Measurements from ENCODE around the gene PLD5. TPM values are rescaled to one million over a fixed set of nuclear protein-coding genes. Genes with fewer than 3 reads are reported as not detected.

The PLD5 gene
- total RNA-seq, 1 experiment from 2014 or later = not detected

GRCh38 chr1:242043165-242043564, 481.3 kb downstream of the PLD5 start:
- CTCF ChIA-PET = no interaction called here
- no TSS peak for BruUV-seq (replicated peaks)
- H3K4me3 ChIP-seq (ENCODE audit: low read depth in 2 of 2, low read length in 2 of 2) = no peak overlapping the region
- ATAC-seq = no peak
- POLR2A ChIA-PET = no interaction called here
- intact Hi-C loops (cut with micrococcal nuclease; ENCODE audit: unreplicated experiment) (no loop called here), in situ Hi-C loops (cut with HindIII; ENCODE audit: low pct_unique_long_range_greater_than_20kb, low sequenced_read_pairs) (no loop called here)
- no peaks in the 10 kb centered on the region for H3K9me3 ChIP-seq (ENCODE audit: control insufficient read depth, insufficient read depth, low read depth, low read length)
- H3K36me3 ChIP-seq (ENCODE audit: control insufficient read depth, insufficient read depth, low read length) = no peaks in the 10 kb centered on the region
- TF ChIP-seq POLR2AphosphoS5 (IDR thresholded peaks at IDR 0.05; ENCODE audit: low read depth, low read length) (no peak), CTCF (IDR thresholded peaks at IDR 0.05) (no peak), REST (IDR thresholded peaks at IDR 0.05; ENCODE audit: insufficient read depth in 1 of 2, low read depth in 2 of 2, low read length in 1 of 2) (no peak), SIN3A (IDR thresholded peaks at IDR 0.05; ENCODE audit: borderline replicate concordance, insufficient read depth, low read depth, low read length) (no peak), TCF7L2 (IDR thresholded peaks at IDR 0.05; ENCODE audit: low read depth, low read length) (no peak)
- no peaks in the 10 kb centered on the region for H3K27me3 ChIP-seq (ENCODE audit: control insufficient read depth, insufficient read depth, low read length)
- no peak for DNase-seq (ENCODE audit: low read depth, low spot score)
- H3K4me1 ChIP-seq (ENCODE audit: control insufficient read depth, insufficient read depth, low read length) = no peaks in the 10 kb centered on the region
- peak overlapping the region; percentile 34; the same call in 1 of the 2 replicates for H3K27ac ChIP-seq (ENCODE audit: low read length)

GRCh38 chr1:242034392-242034791, 490.1 kb downstream of the PLD5 start:
- H3K9me3 ChIP-seq (ENCODE audit: control insufficient read depth, insufficient read depth, low read depth, low read length) = no peaks in the 10 kb centered on the region
- TF ChIP-seq REST (IDR thresholded peaks at IDR 0.05; ENCODE audit: insufficient read depth in 1 of 2, low read depth in 2 of 2, low read length in 1 of 2) (no peak), CTCF (IDR thresholded peaks at IDR 0.05) (no peak), POLR2AphosphoS5 (IDR thresholded peaks at IDR 0.05; ENCODE audit: low read depth, low read length) (no peak), TCF7L2 (IDR thresholded peaks at IDR 0.05; ENCODE audit: low read depth, low read length) (no peak), SIN3A (IDR thresholded peaks at IDR 0.05; ENCODE audit: borderline replicate concordance, insufficient read depth, low read depth, low read length) (no peak)

More at GRCh38 chr1:242034392-242034791, 490.1 kb downstream of the PLD5 start:
- intact Hi-C loops (cut with micrococcal nuclease; ENCODE audit: unreplicated experiment) = no loop called here
- ATAC-seq = no peak
- no peak overlapping the region for H3K27ac ChIP-seq (ENCODE audit: low read length)
- no peak for DNase-seq (ENCODE audit: low read depth, low spot score)
- H3K4me3 ChIP-seq (ENCODE audit: low read depth in 2 of 2, low read length in 2 of 2) = no peak overlapping the region
- no peaks in the 10 kb centered on the region for H3K27me3 ChIP-seq (ENCODE audit: control insufficient read depth, insufficient read depth, low read length)
- no peaks in the 10 kb centered on the region for H3K36me3 ChIP-seq (ENCODE audit: control insufficient read depth, insufficient read depth, low read length)
- H3K4me1 ChIP-seq (ENCODE audit: control insufficient read depth, insufficient read depth, low read length) = no peaks in the 10 kb centered on the region
- CTCF ChIA-PET = no interaction called here
- in situ Hi-C loops (cut with HindIII; ENCODE audit: low pct_unique_long_range_greater_than_20kb, low sequenced_read_pairs) = no loop called here
- POLR2A ChIA-PET = no interaction called here
- BruUV-seq (replicated peaks) = no TSS peak

All from Panc1 (cell line).